Mucosa of descending colon (tissue), 3 donors: ENCODE data around the gene GRAMD1C. TPM values are rescaled to one million over a fixed set of nuclear protein-coding genes. Genes with fewer than 3 reads are reported as not detected.
A peak's percentile ranks its signal among the peaks of the same experiment; 100 is the strongest.

ENCODE experiments used
- ATAC-seq: fragments of 200-7000 bp; cut with Tn5 transposase; one replicate; pipeline ENCODE4 v1.9.1; 2020; ENCODE audit warnings: mild to moderate bottlenecking, moderate library complexity
- DNase-seq, 3 donors: peaks; one replicate each; pipeline ENCODE4 v3.0.0-alpha.2; 2020
- H3K36me3 ChIP-seq: fragments of 200-600 bp; one replicate; pipeline ENCODE4 v1.8.0; 2021; ENCODE audit warnings: low read depth, mild to moderate bottlenecking
- H3K4me1 ChIP-seq: fragments of 200-600 bp; one replicate; pipeline ENCODE4 v1.8.0; 2021; ENCODE audit warnings: low read depth, mild to moderate bottlenecking
- H3K4me3 ChIP-seq: fragments of 200-600 bp; one replicate; pipeline ENCODE4 v1.8.0; 2021; ENCODE audit warnings: mild to moderate bottlenecking
- H3K9me3 ChIP-seq: fragments of 200-600 bp; one replicate; pipeline ENCODE4 v1.8.0; 2021; ENCODE audit warnings: mild to moderate bottlenecking
- CTCF ChIP-seq: fragments of 200-600 bp; IDR thresholded peaks from one replicate; pipeline ENCODE4 v1.8.0; 2022; ENCODE audit warnings: antibody characterized with exemption, mild to moderate bottlenecking
- intact Hi-C, 2 donors: fragments of 100-400 bp; cut with DNase I in 1 of 2; cut with micrococcal nuclease in 1 of 2; formaldehyde crosslinking; loops; one replicate each; pipeline versions ENCODE4 v1.11.0 to v1.11.1; 2022; cut with DNase I, micrococcal nuclease
- total RNA-seq, 3 donors: library from RNA; stranded (reverse); fragmentation: NEBNext Ultra II Directional in 2 of 3; extraction: Animal tissue kit (Norgen Biotek cat#: 25700) in 2 of 3; gene quantifications; one replicate each; pipeline versions ENCODE4 v1.2.1 to v1.2.4, GENCODE V29; 2021 to 2023
- donor health status: DM: no; HTN: no; CAD: no; lungs with moderate emphysema.
- donor health status: DM: no; HTN: no; CAD: no.
- donor health status: DM: no; HTN: yes; CAD: no.

Gene GRAMD1C
- total RNA-seq, 3 donors from 2014 or later: 5.7 to 19.5 (median 8.6) TPM

DNA sequence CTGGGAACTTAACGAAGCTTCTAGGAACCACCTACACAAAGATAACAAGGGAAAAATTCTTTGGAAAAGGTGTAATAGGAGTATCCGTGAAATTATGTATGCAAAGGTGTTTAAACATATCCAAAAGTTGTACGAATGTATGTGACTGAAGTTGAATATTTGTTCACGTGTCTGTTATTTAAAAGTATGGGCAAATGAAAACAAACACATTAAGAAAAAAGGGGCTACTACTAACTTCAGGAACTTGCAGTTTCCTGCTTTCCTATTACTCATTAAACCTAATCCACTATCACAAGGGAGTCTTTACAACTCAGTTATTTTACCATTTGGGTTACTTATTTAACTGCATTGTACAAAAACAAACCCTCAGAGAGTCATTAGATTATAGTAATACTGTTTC lies 33.9 kb upstream of the GRAMD1C start:
- ATAC-seq (peak; percentile 48), DNase-seq (no peak)
- Histone ChIP-seq H3K9me3 (no peaks in the 10 kb centered on the region), H3K4me3 (no peak overlapping the region), H3K36me3 (no peaks in the 10 kb centered on the region), H3K4me1 (peaks cover 3% of the 10 kb centered on the region)
- intact Hi-C loops: no loop called here
- TF ChIP-seq CTCF: no peak

DNA sequence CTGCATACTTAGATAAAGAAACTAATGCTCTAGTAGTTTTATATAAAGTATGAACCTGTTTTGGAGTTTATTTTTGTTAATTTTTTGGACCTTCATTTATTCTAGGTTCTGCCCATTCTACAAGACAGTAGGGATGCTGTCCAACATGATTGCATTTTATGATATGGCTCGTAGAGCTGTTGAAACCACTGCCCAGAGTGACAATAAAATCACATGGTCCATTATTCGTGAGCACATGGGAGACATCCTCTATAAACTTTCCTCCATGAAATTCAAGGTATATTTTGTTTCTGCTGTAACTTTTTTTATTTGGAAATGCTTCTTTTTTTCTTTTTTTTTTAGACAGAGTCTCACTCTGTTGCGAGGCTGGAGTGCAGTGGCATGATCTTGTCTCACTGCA lies 33.3 kb upstream of the GRAMD1C start:
- H3K4me3 ChIP-seq: no peak overlapping the region
- no peak for DNase-seq
- TF ChIP-seq CTCF: no peak
- intact Hi-C loops: no loop called here
- H3K4me1 ChIP-seq: peaks cover 3% of the 10 kb centered on the region
- no peaks in the 10 kb centered on the region for H3K9me3 ChIP-seq
- no peaks in the 10 kb centered on the region for H3K36me3 ChIP-seq
- ATAC-seq: peak; percentile 51

DNA sequence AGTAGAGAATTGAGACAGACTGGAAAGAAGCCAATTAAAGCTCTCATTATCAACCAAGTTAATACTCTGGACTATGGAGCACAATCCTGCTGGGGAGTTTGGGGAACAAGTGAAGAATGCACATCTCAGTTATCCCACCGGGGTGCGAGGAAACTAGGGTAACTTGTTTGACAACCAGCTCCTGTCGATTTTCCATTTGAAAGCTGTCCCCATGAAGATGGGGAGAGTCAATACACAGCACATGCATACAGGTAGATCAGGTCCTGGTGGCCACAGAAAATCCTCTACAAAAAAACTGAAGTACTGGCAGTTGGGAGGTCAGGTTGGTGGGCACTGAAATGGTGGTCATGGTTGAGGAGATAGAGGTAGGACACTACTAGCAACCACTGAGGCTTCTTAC lies 25.7 kb upstream of the GRAMD1C start:
- Histone ChIP-seq H3K4me3 (no peak overlapping the region), H3K9me3 (no peaks in the 10 kb centered on the region), H3K4me1 (no peaks in the 10 kb centered on the region), H3K36me3 (no peaks in the 10 kb centered on the region)
- intact Hi-C loops: no loop called here
- no peak for ATAC-seq
- no peak for DNase-seq
- TF ChIP-seq CTCF: no peak

GRCh38 chr3:113819866-113820265 lies 18.7 kb upstream of the GRAMD1C start:
- Histone ChIP-seq H3K4me3 (no peak overlapping the region), H3K9me3 (no peaks in the 10 kb centered on the region), H3K4me1 (no peaks in the 10 kb centered on the region), H3K36me3 (no peaks in the 10 kb centered on the region)
- DNase-seq (no peak), ATAC-seq (no peak)
- no peak for TF ChIP-seq CTCF
- intact Hi-C loops: no loop called here

GRCh38 chr3:113825090-113825489 lies 13.5 kb upstream of the GRAMD1C start:
- Histone ChIP-seq H3K9me3 (no peaks in the 10 kb centered on the region), H3K4me1 (peaks cover under 1% of the 10 kb centered on the region), H3K36me3 (no peaks in the 10 kb centered on the region), H3K4me3 (no peak overlapping the region)
- no peak for DNase-seq
- no peak for TF ChIP-seq CTCF
- intact Hi-C loops: no loop called here
- ATAC-seq: peak; percentile 33

DNA sequence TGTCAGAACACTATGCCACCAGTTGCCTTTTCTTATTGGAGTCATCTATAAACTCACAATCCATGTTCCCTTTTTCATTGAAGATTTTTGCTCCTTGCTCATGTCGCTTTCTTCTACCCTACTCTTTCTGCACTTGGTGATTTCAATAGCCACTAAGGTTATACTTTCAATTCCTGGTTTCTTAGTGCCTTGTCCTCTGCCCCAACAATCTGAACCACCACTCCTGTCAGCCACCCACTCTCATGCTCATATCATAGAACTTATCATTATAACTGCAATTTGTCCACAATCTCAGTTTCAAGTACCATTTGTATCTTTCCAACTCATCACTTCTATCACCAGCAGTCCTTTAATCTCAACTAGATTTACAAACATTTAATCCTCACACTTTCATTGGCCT lies 10.0 kb upstream of the GRAMD1C start:
- no peak for ATAC-seq
- intact Hi-C loops: no loop called here
- no peak overlapping the region for H3K4me3 ChIP-seq

More for the DNA sequence above, 10.0 kb upstream of the GRAMD1C start:
- no peak for TF ChIP-seq CTCF
- Histone ChIP-seq H3K4me1 (peaks cover 5% of the 10 kb centered on the region), H3K9me3 (no peaks in the 10 kb centered on the region), H3K36me3 (no peaks in the 10 kb centered on the region)
- no peak for DNase-seq
